ENCODE results near the gene HDLBP.

Gene HDLBP

GRCh38 chr2:241350530-241350877 lies 35.0 kb upstream of the HDLBP start:
- DNase-seq (ENCODE audit: low read depth): no peak
- TF ChIP-seq CTCF (conservative IDR thresholded peaks at IDR 0.05; ENCODE audit: low read depth, low read length): no peak
- no peak overlapping the region for H3K4me3 ChIP-seq (ENCODE audit: low read length)

- no peak overlapping the region for H3K4me3 ChIP-seq (ENCODE audit: low read length)
- no peak for TF ChIP-seq CTCF (conservative IDR thresholded peaks at IDR 0.05; ENCODE audit: low read depth, low read length)
- DNase-seq (ENCODE audit: low read depth): no peak
Observed at GRCh38 chr2:241349941-241350340, 34.5 kb upstream of the HDLBP start.

GRCh38 chr2:241344925-241345651 lies 29.6 kb upstream of the HDLBP start:
- TF ChIP-seq CTCF (conservative IDR thresholded peaks at IDR 0.05; ENCODE audit: low read depth, low read length): no peak
- no peak for DNase-seq (ENCODE audit: low read depth)
- no peak overlapping the region for H3K4me3 ChIP-seq (ENCODE audit: low read length)

- no peak for TF ChIP-seq CTCF (conservative IDR thresholded peaks at IDR 0.05; ENCODE audit: low read depth, low read length)
- H3K4me3 ChIP-seq (ENCODE audit: low read length): no peak overlapping the region
- no peak for DNase-seq (ENCODE audit: low read depth)
Observed at GRCh38 chr2:241340631-241341163, 25.2 kb upstream of the HDLBP start.

GRCh38 chr2:241339839-241340630 lies 24.6 kb upstream of the HDLBP start:
- TF ChIP-seq CTCF (conservative IDR thresholded peaks at IDR 0.05; ENCODE audit: low read depth, low read length): no peak
- H3K4me3 ChIP-seq (ENCODE audit: low read length): no peak overlapping the region
- no peak for DNase-seq (ENCODE audit: low read depth)

- TF ChIP-seq CTCF (conservative IDR thresholded peaks at IDR 0.05; ENCODE audit: low read depth, low read length): no peak
- no peak for DNase-seq (ENCODE audit: low read depth)
- no peak overlapping the region for H3K4me3 ChIP-seq (ENCODE audit: low read length)
Observed at GRCh38 chr2:241334813-241335212, 19.3 kb upstream of the HDLBP start.

Measured in retinal pigment epithelial cell (primary cell).